ENCODE measurements around the gene PDE6C. TPM values are rescaled to one million over a fixed set of nuclear protein-coding genes. Genes with fewer than 3 reads are reported as not detected.

Gene PDE6C
- not detected in 3 replicates for total RNA-seq
- long read RNA-seq, partial matches to known transcripts = 0 of 1 reads
- long read RNA-seq, other reads (novel, unspliced or antisense) = 1 of 1 reads

DNA sequence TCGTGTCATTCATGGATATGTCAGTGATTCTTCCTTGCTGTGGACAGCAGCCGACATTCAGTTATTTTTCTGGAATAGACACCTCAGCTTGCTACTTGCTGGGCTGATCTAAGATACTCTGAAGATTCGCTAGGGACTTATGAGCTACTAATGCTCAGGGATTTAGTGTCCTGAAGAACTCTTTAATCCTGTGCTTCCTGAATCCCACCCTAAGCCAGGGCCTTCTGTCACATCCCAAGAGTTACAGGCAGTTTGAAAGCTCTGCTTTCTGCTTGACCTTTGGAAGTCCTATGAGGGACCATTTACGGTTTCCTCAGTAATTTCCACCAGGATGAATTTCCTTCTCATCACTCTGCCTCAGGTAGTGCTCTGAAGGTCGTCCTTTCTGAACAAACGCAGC lies at the start of gene PDE6C:
Gene PDE6C, plus strand, starts transcription at position 227 of the 400 bp plus-strand sequence. CDS start 189 bp downstream, outside the sequence.
- Mint-ChIP-seq H3K9me3 (ENCODE audit: low read depth) (no peaks in the 10 kb centered on the region), H3K36me3 (ENCODE audit: low read depth) (no peaks in the 10 kb centered on the region), H3K27ac (ENCODE audit: unreplicated experiment) (no peak within 1 kb of the TSS), H3K4me1 (ENCODE audit: low read depth) (no peaks in the 10 kb centered on the region), H3K27me3 (ENCODE audit: low read depth) (peaks cover 2% of the 10 kb centered on the region), H3K4me3 (ENCODE audit: unreplicated experiment) (no peak within 1 kb of the TSS)
- no peak for DNase-seq (ENCODE audit: low spot score)
- TF ChIP-seq, protein P1, sequence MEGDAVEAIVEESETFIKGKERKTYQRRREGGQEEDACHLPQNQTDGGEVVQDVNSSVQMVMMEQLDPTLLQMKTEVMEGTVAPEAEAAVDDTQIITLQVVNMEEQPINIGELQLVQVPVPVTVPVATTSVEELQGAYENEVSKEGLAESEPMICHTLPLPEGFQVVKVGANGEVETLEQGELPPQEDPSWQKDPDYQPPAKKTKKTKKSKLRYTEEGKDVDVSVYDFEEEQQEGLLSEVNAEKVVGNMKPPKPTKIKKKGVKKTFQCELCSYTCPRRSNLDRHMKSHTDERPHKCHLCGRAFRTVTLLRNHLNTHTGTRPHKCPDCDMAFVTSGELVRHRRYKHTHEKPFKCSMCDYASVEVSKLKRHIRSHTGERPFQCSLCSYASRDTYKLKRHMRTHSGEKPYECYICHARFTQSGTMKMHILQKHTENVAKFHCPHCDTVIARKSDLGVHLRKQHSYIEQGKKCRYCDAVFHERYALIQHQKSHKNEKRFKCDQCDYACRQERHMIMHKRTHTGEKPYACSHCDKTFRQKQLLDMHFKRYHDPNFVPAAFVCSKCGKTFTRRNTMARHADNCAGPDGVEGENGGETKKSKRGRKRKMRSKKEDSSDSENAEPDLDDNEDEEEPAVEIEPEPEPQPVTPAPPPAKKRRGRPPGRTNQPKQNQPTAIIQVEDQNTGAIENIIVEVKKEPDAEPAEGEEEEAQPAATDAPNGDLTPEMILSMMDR (IDR thresholded peaks at IDR 0.05) = no peak

DNA sequence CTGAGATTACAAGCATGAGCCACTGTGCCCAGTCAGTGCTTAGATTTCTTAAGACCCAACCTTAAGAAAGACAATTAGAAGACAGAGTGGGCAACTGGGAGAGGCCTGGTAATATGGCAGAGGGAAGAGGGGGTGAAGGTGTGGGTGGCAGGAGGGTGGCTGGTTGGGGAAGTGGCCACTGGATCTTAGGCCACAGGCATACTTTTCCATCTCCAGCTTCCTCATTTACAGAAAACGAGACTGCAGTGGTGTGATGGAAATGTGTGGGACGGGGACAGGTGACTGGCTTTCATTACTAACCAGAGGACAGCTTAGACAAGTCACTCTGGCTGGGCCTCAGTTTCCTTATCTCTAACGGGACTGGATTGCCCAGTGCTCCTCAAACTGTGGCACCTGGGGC lies 46.9 kb upstream of the PDE6C start:
- peaks cover 45% of the 10 kb centered on the region for H3K27me3 Mint-ChIP-seq (ENCODE audit: low read depth)
- no peak overlapping the region for H3K27ac Mint-ChIP-seq (ENCODE audit: unreplicated experiment)
- no peak for DNase-seq (ENCODE audit: low spot score)
- peaks cover 6% of the 10 kb centered on the region for H3K36me3 Mint-ChIP-seq (ENCODE audit: low read depth)
- peaks cover 16% of the 10 kb centered on the region for H3K4me1 Mint-ChIP-seq (ENCODE audit: low read depth)
- TF ChIP-seq, protein P1 (IDR thresholded peaks at IDR 0.05) = no peak
- no peaks in the 10 kb centered on the region for H3K9me3 Mint-ChIP-seq (ENCODE audit: low read depth)
- H3K4me3 Mint-ChIP-seq (ENCODE audit: unreplicated experiment) = no peak overlapping the region

DNA sequence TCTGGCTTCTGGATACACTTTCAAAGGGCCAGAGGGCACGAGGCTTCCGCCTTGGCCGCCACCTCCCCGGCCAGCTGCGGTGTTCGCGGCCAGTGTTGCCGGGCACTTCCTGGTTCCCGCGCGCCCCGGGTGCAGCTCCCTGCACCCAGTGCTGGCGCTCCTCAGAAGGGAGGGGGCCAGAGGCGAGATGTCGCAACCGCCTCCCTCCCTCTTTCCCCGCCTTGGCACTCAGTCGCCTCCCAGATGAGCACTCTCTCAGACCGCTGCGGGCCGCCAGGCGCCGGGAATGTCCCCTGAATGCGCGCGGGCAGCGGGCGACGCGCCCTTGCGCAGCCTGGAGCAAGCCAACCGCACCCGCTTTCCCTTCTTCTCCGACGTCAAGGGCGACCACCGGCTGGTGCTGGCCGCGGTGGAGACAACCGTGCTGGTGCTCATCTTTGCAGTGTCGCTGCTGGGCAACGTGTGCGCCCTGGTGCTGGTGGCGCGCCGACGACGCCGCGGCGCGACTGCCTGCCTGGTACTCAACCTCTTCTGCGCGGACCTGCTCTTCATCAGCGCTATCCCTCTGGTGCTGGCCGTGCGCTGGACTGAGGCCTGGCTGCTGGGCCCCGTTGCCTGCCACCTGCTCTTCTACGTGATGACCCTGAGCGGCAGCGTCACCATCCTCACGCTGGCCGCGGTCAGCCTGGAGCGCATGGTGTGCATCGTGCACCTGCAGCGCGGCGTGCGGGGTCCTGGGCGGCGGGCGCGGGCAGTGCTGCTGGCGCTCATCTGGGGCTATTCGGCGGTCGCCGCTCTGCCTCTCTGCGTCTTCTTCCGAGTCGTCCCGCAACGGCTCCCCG lies 45.7 kb upstream of the PDE6C start, which contains the start of gene FFAR4:
Gene FFAR4, plus strand, starts transcription at position 231 of the 842 bp plus-strand sequence. Its CDS starts 56 bp downstream, at position 287.
- Mint-ChIP-seq H3K36me3 (ENCODE audit: low read depth) (peaks cover 6% of the 10 kb centered on the region), H3K4me1 (ENCODE audit: low read depth) (peaks cover 16% of the 10 kb centered on the region), H3K27ac (ENCODE audit: unreplicated experiment) (no peak within 1 kb of the TSS), H3K9me3 (ENCODE audit: low read depth) (no peaks in the 10 kb centered on the region), H3K27me3 (ENCODE audit: low read depth) (peaks cover 57% of the 10 kb centered on the region), H3K4me3 (ENCODE audit: unreplicated experiment) (peak within 1 kb of the TSS; percentile 79)
- DNase-seq (ENCODE audit: low spot score) = no peak
- TF ChIP-seq, protein P1 (IDR thresholded peaks at IDR 0.05) = no peak

DNA sequence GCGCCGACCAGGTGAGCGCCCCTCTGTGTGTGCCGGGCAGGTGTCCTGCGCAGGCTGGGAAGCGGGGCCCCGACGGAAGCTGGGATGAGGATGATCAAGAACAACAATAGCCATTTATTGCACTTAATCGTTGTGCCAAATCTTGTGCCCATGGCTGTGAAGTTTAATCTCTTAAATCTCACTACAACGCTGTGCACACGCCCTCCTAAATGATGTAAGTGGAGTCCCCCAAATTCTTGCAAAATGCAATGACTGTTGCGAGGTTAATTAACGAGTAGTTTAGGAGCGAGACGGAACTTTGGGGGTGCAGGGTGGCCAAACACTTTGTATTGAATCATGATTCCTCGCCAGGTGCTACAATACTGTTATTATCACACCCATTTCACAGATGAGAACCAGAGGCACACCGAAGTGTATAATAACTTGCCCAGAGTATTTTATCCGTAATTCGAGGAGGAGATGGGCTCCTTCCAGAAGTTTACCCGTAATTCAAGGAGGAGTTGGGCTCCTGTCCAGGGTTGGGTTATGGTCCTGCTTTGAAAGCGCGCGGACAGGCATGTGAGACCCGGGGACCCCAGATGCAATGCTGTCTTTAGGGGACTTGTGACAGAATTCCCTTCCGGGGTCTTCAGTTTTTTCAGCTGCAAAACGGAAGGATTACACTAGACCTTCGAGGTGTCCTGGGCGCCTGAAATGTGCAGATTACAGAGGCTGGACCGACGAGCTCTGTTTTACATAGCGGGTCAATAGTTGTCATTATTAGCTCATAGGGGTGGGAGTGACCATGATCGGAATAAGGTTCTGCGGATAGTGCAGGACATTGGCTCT lies 44.8 kb upstream of the PDE6C start:
- peaks cover 61% of the 10 kb centered on the region for H3K27me3 Mint-ChIP-seq (ENCODE audit: low read depth)
- no peak for DNase-seq (ENCODE audit: low spot score)
- H3K36me3 Mint-ChIP-seq (ENCODE audit: low read depth) = peaks cover 6% of the 10 kb centered on the region

More for the DNA sequence above, 44.8 kb upstream of the PDE6C start:
- no peak overlapping the region for H3K27ac Mint-ChIP-seq (ENCODE audit: unreplicated experiment)
- peaks cover 16% of the 10 kb centered on the region for H3K4me1 Mint-ChIP-seq (ENCODE audit: low read depth)
- TF ChIP-seq, protein P1 (IDR thresholded peaks at IDR 0.05) = no peak
- H3K9me3 Mint-ChIP-seq (ENCODE audit: low read depth) = no peaks in the 10 kb centered on the region
- H3K4me3 Mint-ChIP-seq (ENCODE audit: unreplicated experiment) = peak overlapping the region; percentile 79
